Measurements from ENCODE around the gene NCF2.

NCF2 gene

DNA sequence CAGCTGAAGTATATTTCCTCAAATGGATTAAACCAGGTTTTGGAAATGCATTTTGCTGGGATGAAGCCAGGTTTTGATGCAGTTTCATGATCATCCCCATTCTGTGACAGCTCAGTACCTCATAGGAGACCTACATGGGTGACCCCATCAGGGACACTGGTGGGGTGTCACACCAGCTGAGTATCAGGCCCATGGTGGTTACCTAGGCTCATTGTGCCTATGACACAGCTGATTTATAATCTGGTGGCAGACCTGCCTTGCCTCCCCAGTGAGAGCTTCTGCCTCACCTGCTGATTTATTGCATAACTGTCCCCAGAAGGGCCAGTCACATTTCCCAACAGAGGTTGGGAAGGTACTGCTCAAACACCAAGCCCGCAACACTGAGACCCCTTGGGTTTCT lies 3.8 kb downstream of the NCF2 start:
- Histone ChIP-seq H3K4me1 (ENCODE audit: control extremely low read depth in 1 of 4, control insufficient read depth in 4 of 4, insufficient read depth in 4 of 4, low read length in 3 of 4) (peaks cover 6 to 68% (median 17%) of the 10 kb centered on the region in 4 experiments), H3K36me3 (ENCODE audit: control insufficient read depth in 4 of 4, insufficient read depth in 4 of 4, low read length in 3 of 4) (peaks cover 0 to 6% (median 0%) of the 10 kb centered on the region in 4 experiments), H3K27ac (ENCODE audit: insufficient read depth in 1 of 2, low read depth in 1 of 2, low read length in 2 of 2, poor library complexity in 1 of 2, severe bottlenecking in 2 of 2) (no peak overlapping the region), H3K9me3 (ENCODE audit: control extremely low read depth in 1 of 5, control insufficient read depth in 4 of 5, insufficient read depth in 2 of 5, low read depth in 1 of 5, low read length in 4 of 5) (no peaks in the 10 kb centered on the region), H3K27me3 (replicated peaks in 2 of 5; ENCODE audit: control insufficient read depth in 4 of 5, insufficient read depth in 5 of 5, low read length in 4 of 5) (no peaks in the 10 kb centered on the region), H3K4me3 (ENCODE audit: control insufficient read depth in 1 of 7, extremely low read depth in 1 of 7, insufficient read depth in 4 of 7, low read depth in 2 of 7, low read length in 6 of 7) (no peak overlapping the region)
- ChIA-PET POLR2A (no interaction called here), CTCF (interaction anchor here (1.3 to 1.5 kb wide), 2 partner anchors 27 to 42 kb away, joined by 3 to 4 read pairs; no protein-coding TSS in a partner anchor)
- 100% methylated on average over 1 of the region's 1 CpG for WGBS (ENCODE audit: insufficient coverage)
- no peak for DNase-seq

GRCh38 chr1:183585038-183585437 lies 5.2 kb downstream of the NCF2 start:
- Histone ChIP-seq H3K4me1 (ENCODE audit: control extremely low read depth in 1 of 4, control insufficient read depth in 4 of 4, insufficient read depth in 4 of 4, low read length in 3 of 4) (peaks cover 2 to 68% (median 13%) of the 10 kb centered on the region in 4 experiments), H3K27me3 (replicated peaks in 2 of 5; ENCODE audit: control insufficient read depth in 4 of 5, insufficient read depth in 5 of 5, low read length in 4 of 5) (no peaks in the 10 kb centered on the region), H3K4me3 (ENCODE audit: control insufficient read depth in 1 of 7, extremely low read depth in 1 of 7, insufficient read depth in 4 of 7, low read depth in 2 of 7, low read length in 6 of 7) (no peak overlapping the region), H3K9me3 (ENCODE audit: control extremely low read depth in 1 of 5, control insufficient read depth in 4 of 5, insufficient read depth in 2 of 5, low read depth in 1 of 5, low read length in 4 of 5) (no peaks in the 10 kb centered on the region), H3K36me3 (ENCODE audit: control insufficient read depth in 4 of 4, insufficient read depth in 4 of 4, low read length in 3 of 4) (peaks cover 0 to 6% (median 0%) of the 10 kb centered on the region in 4 experiments), H3K27ac (ENCODE audit: insufficient read depth in 1 of 2, low read depth in 1 of 2, low read length in 2 of 2, poor library complexity in 1 of 2, severe bottlenecking in 2 of 2) (no peak overlapping the region)
- WGBS (ENCODE audit: insufficient coverage) = 100% methylated on average over 4 of the region's 6 CpGs
- CTCF ChIA-PET = no interaction called here
- POLR2A ChIA-PET = interaction anchor here (0.5 kb wide), 1 partner anchor 589 kb away, joined by 4 read pairs; no protein-coding TSS in a partner anchor
- no peak for DNase-seq

- no peak for DNase-seq
- H3K27me3 ChIP-seq (replicated peaks in 2 of 5; ENCODE audit: control insufficient read depth in 4 of 5, insufficient read depth in 5 of 5, low read length in 4 of 5) = no peaks in the 10 kb centered on the region
- H3K27ac ChIP-seq (ENCODE audit: insufficient read depth in 1 of 2, low read depth in 1 of 2, low read length in 2 of 2, poor library complexity in 1 of 2, severe bottlenecking in 2 of 2) = no peak overlapping the region
- ChIA-PET CTCF (no interaction called here), POLR2A (no interaction called here)
- no peaks in the 10 kb centered on the region for H3K9me3 ChIP-seq (ENCODE audit: control extremely low read depth in 1 of 5, control insufficient read depth in 4 of 5, insufficient read depth in 2 of 5, low read depth in 1 of 5, low read length in 4 of 5)
- 100% methylated on average over 2 of the region's 5 CpGs for WGBS (ENCODE audit: insufficient coverage)
- no peak overlapping the region for H3K4me3 ChIP-seq (ENCODE audit: control insufficient read depth in 1 of 7, extremely low read depth in 1 of 7, insufficient read depth in 4 of 7, low read depth in 2 of 7, low read length in 6 of 7)
- H3K4me1 ChIP-seq (ENCODE audit: control extremely low read depth in 1 of 4, control insufficient read depth in 4 of 4, insufficient read depth in 4 of 4, low read length in 3 of 4) = peaks cover 0 to 66% (median 13%) of the 10 kb centered on the region in 4 experiments
- H3K36me3 ChIP-seq (ENCODE audit: control insufficient read depth in 4 of 4, insufficient read depth in 4 of 4, low read length in 3 of 4) = peaks cover 0 to 6% (median 0%) of the 10 kb centered on the region in 4 experiments
Observed at GRCh38 chr1:183584147-183584546, 6.1 kb downstream of the NCF2 start.

DNA sequence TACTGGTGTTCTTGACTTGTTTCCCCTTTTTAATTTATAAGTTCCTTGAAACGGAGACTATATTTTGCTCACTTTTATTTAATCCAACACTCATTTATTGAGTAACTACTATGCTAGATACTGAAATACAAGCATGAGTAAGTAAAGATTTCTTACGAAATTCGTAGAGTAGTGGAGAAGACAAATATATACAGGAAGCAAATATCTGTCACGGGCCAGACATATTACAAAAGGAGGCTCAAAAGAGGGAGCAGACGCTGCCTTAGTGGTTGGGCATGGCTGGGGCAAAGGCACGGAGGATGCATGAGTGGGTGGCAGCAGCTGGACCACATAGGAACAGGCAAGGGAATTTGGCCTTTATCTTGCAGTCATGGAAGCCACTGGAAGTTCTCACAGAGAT lies 6.8 kb downstream of the NCF2 start:
- Histone ChIP-seq H3K36me3 (ENCODE audit: control insufficient read depth in 4 of 4, insufficient read depth in 4 of 4, low read length in 3 of 4) (peaks cover 0 to 6% (median 0%) of the 10 kb centered on the region in 4 experiments), H3K4me1 (ENCODE audit: control extremely low read depth in 1 of 4, control insufficient read depth in 4 of 4, insufficient read depth in 4 of 4, low read length in 3 of 4) (peaks cover 1 to 66% (median 11%) of the 10 kb centered on the region in 4 experiments), H3K27me3 (replicated peaks in 2 of 5; ENCODE audit: control insufficient read depth in 4 of 5, insufficient read depth in 5 of 5, low read length in 4 of 5) (no peaks in the 10 kb centered on the region), H3K27ac (ENCODE audit: insufficient read depth in 1 of 2, low read depth in 1 of 2, low read length in 2 of 2, poor library complexity in 1 of 2, severe bottlenecking in 2 of 2) (no peak overlapping the region), H3K4me3 (ENCODE audit: control insufficient read depth in 1 of 7, extremely low read depth in 1 of 7, insufficient read depth in 4 of 7, low read depth in 2 of 7, low read length in 6 of 7) (no peak overlapping the region), H3K9me3 (ENCODE audit: control extremely low read depth in 1 of 5, control insufficient read depth in 4 of 5, insufficient read depth in 2 of 5, low read depth in 1 of 5, low read length in 4 of 5) (no peaks in the 10 kb centered on the region)
- ChIA-PET CTCF (no interaction called here), POLR2A (no interaction called here)
- DNase-seq = peak in 1 of 3 donors; percentile 35
- 75% methylated on average over 3 of the region's 6 CpGs for WGBS (ENCODE audit: insufficient coverage)

DNA sequence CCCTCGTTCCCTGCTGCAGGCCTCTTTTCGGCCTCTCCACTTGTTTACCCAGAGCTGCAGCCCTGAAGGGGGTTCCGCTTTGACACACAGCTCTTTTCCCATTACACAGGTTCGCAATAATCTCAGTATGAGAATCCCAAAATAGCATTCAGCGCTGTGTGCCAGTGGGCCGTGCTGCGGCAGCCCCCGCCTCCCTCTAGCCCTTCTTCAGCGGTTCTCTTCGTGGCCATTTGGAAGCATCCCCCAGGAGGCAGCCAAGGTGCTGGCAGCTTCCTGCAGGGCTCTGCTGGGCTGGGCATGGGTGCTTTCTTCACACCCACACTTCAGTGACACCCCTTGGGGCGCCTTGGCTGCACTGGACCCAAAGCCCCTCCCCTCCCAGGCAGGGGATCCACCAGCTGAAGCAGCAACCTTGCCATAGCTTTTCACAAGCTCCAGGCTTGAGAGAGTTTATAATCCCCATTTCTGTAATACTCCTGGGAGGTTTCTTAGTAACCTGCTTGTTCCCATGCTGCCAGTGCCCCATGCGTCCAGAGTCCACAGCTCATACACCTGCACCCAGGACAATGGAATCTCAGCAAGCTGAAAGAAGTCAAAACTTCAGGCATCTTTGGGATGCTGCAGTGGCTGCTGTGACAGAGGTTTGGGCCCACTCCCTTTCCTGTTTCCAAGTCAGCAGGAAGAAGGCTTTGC lies 8.1 kb downstream of the NCF2 start:
- peaks cover 5 to 75% (median 19%) of the 10 kb centered on the region in 4 experiments for H3K4me1 ChIP-seq (ENCODE audit: control extremely low read depth in 1 of 4, control insufficient read depth in 4 of 4, insufficient read depth in 4 of 4, low read length in 3 of 4)
- H3K27ac ChIP-seq (ENCODE audit: insufficient read depth in 1 of 2, low read depth in 1 of 2, low read length in 2 of 2, poor library complexity in 1 of 2, severe bottlenecking in 2 of 2) = no peak overlapping the region
- DNase-seq = no peak
- no peaks in the 10 kb centered on the region for H3K9me3 ChIP-seq (ENCODE audit: control extremely low read depth in 1 of 5, control insufficient read depth in 4 of 5, insufficient read depth in 2 of 5, low read depth in 1 of 5, low read length in 4 of 5)
- WGBS (ENCODE audit: insufficient coverage) = 92% methylated on average over 11 of the region's 12 CpGs
- no peak overlapping the region for H3K4me3 ChIP-seq (ENCODE audit: control insufficient read depth in 1 of 7, extremely low read depth in 1 of 7, insufficient read depth in 4 of 7, low read depth in 2 of 7, low read length in 6 of 7)
- CTCF ChIA-PET = interaction anchor here (0.9 kb wide), 1 partner anchor 24 kb away, joined by 3 read pairs; no protein-coding TSS in a partner anchor
- POLR2A ChIA-PET = no interaction called here
- H3K27me3 ChIP-seq (replicated peaks in 2 of 5; ENCODE audit: control insufficient read depth in 4 of 5, insufficient read depth in 5 of 5, low read length in 4 of 5) = no peaks in the 10 kb centered on the region
- peaks cover 0 to 6% (median 0%) of the 10 kb centered on the region in 4 experiments for H3K36me3 ChIP-seq (ENCODE audit: control insufficient read depth in 4 of 4, insufficient read depth in 4 of 4, low read length in 3 of 4)

DNA sequence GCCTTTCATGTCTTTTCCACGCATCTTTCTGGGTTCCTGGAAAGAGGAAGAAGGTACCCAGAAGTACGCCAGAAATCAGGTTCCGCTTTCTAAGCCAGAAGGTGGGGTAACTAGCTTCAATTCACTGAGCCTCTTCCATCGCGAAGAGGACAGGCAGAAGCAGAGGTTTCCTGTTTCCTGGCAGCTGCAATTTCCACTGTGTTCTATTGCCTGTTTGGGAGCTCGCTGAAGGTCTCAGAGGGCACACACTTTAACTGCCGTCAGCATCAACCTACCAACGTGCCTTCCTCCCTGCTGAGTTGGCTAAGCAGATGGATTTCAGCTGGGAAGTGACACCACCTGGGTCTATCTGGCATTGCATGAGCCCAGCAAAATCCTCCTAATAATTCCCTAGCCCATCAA lies 10.0 kb downstream of the NCF2 start:
- ChIA-PET POLR2A (no interaction called here), CTCF (interaction anchor here (0.7 to 3.7 kb wide), 15 partner anchors 8 to 336 kb away, joined by 3 to 28 read pairs (median 5); partner anchors contain the start of gene NCF2)
- H3K4me1 ChIP-seq (ENCODE audit: control extremely low read depth in 1 of 4, control insufficient read depth in 4 of 4, insufficient read depth in 4 of 4, low read length in 3 of 4) = peaks cover 5 to 76% (median 19%) of the 10 kb centered on the region in 4 experiments

DNA sequence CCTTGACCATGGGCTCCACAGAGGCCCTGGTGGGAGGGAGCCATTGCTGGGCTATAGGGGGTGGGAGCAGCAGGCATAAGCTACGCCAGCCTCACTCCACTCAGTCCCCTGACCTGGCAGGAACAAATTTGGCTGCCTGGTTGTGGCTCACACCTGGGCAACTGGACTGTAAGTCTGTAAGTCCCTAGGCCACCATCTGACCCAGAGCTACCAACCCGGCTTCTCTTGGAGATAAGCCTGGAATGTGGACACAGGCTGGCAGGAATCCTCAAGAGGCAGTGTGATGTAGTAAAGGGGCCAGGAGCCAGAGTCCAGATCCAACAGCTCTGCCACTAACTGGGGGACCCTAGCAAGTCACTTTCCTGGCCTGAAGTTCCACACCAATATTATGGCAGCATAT lies 11.4 kb downstream of the NCF2 start:
- peaks cover 0 to 68% (median 19%) of the 10 kb centered on the region in 4 experiments for H3K4me1 ChIP-seq (ENCODE audit: control extremely low read depth in 1 of 4, control insufficient read depth in 4 of 4, insufficient read depth in 4 of 4, low read length in 3 of 4)
- WGBS (ENCODE audit: insufficient coverage) = 80% methylated on average over 1 of the region's 2 CpGs
- ChIA-PET CTCF (interaction anchor here (0.7 to 3.7 kb wide), 6 partner anchors 10 to 233 kb away, joined by 3 to 28 read pairs (median 6); no protein-coding TSS in a partner anchor), POLR2A (no interaction called here)
- peaks cover 0 to 4% (median 0%) of the 10 kb centered on the region in 4 experiments for H3K36me3 ChIP-seq (ENCODE audit: control insufficient read depth in 4 of 4, insufficient read depth in 4 of 4, low read length in 3 of 4)
- no peak overlapping the region for H3K27ac ChIP-seq (ENCODE audit: insufficient read depth in 1 of 2, low read depth in 1 of 2, low read length in 2 of 2, poor library complexity in 1 of 2, severe bottlenecking in 2 of 2)
- DNase-seq = no peak
- H3K27me3 ChIP-seq (replicated peaks in 2 of 5; ENCODE audit: control insufficient read depth in 4 of 5, insufficient read depth in 5 of 5, low read length in 4 of 5) = no peaks in the 10 kb centered on the region
- no peak overlapping the region for H3K4me3 ChIP-seq (ENCODE audit: control insufficient read depth in 1 of 7, extremely low read depth in 1 of 7, insufficient read depth in 4 of 7, low read depth in 2 of 7, low read length in 6 of 7)
- no peaks in the 10 kb centered on the region for H3K9me3 ChIP-seq (ENCODE audit: control extremely low read depth in 1 of 5, control insufficient read depth in 4 of 5, insufficient read depth in 2 of 5, low read depth in 1 of 5, low read length in 4 of 5)

More for the DNA sequence above, 10.0 kb downstream of the NCF2 start:
- WGBS (ENCODE audit: insufficient coverage) = 0% methylated on average over 7 of the region's 8 CpGs
- no peak overlapping the region for H3K27ac ChIP-seq (ENCODE audit: insufficient read depth in 1 of 2, low read depth in 1 of 2, low read length in 2 of 2, poor library complexity in 1 of 2, severe bottlenecking in 2 of 2)
- peak; percentile 84 to 98 (median 95) for DNase-seq
- no peaks in the 10 kb centered on the region for H3K9me3 ChIP-seq (ENCODE audit: control extremely low read depth in 1 of 5, control insufficient read depth in 4 of 5, insufficient read depth in 2 of 5, low read depth in 1 of 5, low read length in 4 of 5)
- no peaks in the 10 kb centered on the region for H3K36me3 ChIP-seq (ENCODE audit: control insufficient read depth in 4 of 4, insufficient read depth in 4 of 4, low read length in 3 of 4)
- no peak overlapping the region for H3K4me3 ChIP-seq (ENCODE audit: control insufficient read depth in 1 of 7, extremely low read depth in 1 of 7, insufficient read depth in 4 of 7, low read depth in 2 of 7, low read length in 6 of 7)
- no peaks in the 10 kb centered on the region for H3K27me3 ChIP-seq (replicated peaks in 2 of 5; ENCODE audit: control insufficient read depth in 4 of 5, insufficient read depth in 5 of 5, low read length in 4 of 5)
